Suprapubic skin (tissue), 4 donors: ENCODE measurements around the gene BHLHA15.

Source experiments
- EP300 ChIP-seq: sonication (generic); formaldehyde crosslinking; IDR thresholded peaks from one replicate; pipeline ENCODE4 v1.6.1; 2017; ENCODE audit warnings: antibody characterized with exemption
- POLR2A ChIP-seq, 2 donors: fragments of 450-650 bp; IDR thresholded peaks; one replicate each; pipeline ENCODE4 v1.6.1; 2017; ENCODE audit warnings: antibody characterized with exemption in 2 of 2, mild to moderate bottlenecking in 2 of 2, moderate library complexity in 2 of 2
- POLR2AphosphoS5 ChIP-seq, 3 donors: sonication (generic); formaldehyde crosslinking; IDR thresholded peaks; one replicate each; pipeline ENCODE4 v1.6.1; 2017; ENCODE audit warnings: antibody characterized with exemption in 3 of 3
- TF ChIP-seq, protein P1 (sequence below), 2 donors: fragments of 200-600 bp in 1 of 2; fragments of 450-650 bp in 1 of 2; sonication (generic) in 1 of 2; IDR thresholded peaks; one replicate each; pipeline ENCODE4 v1.5.1; 2016 to 2019; ENCODE audit warnings: antibody characterized with exemption in 2 of 2, mild to moderate bottlenecking in 1 of 2, moderate library complexity in 1 of 2

DNA sequence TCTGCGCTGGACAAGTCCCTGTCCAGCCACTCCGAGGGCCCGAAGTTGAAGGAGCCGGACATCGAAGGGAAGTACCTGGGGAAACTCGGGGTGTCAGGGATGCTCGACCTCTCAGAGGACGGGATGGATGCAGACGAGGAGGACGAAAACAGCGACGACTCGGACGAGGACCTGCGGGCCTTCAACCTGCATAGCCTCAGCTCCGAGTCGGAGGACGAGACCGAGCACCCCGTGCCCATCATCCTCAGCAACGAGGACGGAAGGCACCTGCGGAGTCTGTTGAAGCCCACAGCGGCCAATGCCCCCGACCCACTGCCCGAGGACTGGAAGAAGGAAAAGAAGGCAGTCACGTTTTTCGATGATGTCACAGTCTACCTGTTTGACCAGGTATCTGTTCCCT, 17.1 kb upstream of the BHLHA15 start:
- no peak for TF ChIP-seq POLR2AphosphoS5 (IDR thresholded peaks at IDR 0.05)
- TF ChIP-seq, protein P1, sequence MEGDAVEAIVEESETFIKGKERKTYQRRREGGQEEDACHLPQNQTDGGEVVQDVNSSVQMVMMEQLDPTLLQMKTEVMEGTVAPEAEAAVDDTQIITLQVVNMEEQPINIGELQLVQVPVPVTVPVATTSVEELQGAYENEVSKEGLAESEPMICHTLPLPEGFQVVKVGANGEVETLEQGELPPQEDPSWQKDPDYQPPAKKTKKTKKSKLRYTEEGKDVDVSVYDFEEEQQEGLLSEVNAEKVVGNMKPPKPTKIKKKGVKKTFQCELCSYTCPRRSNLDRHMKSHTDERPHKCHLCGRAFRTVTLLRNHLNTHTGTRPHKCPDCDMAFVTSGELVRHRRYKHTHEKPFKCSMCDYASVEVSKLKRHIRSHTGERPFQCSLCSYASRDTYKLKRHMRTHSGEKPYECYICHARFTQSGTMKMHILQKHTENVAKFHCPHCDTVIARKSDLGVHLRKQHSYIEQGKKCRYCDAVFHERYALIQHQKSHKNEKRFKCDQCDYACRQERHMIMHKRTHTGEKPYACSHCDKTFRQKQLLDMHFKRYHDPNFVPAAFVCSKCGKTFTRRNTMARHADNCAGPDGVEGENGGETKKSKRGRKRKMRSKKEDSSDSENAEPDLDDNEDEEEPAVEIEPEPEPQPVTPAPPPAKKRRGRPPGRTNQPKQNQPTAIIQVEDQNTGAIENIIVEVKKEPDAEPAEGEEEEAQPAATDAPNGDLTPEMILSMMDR (IDR thresholded peaks at IDR 0.05), result no peak
- no peak for TF ChIP-seq EP300
- TF ChIP-seq POLR2A (IDR thresholded peaks at IDR 0.05), result no peak
